Measurements from ENCODE around the gene TDRD12. TPM values are rescaled to one million over a fixed set of nuclear protein-coding genes. Genes with fewer than 3 reads are reported as not detected.

Gene TDRD12
- not detected for polyA plus RNA-seq (ENCODE audit: low read depth in 6 of 6)

GRCh38 chr19:32719611-32720059, at the start of gene TDRD12:
TDRD12 (plus strand) TSS chr19:32719767; CDS start chr19:32720073, 306 bp downstream.
- no peak within 1 kb of the TSS for H3K4me3 Mint-ChIP-seq
- no peaks in the 10 kb centered on the region for H3K4me1 Mint-ChIP-seq
- ATAC-seq (ENCODE audit: low read depth in 2 of 2): no peak
- H3K9me3 Mint-ChIP-seq: peaks cover 0 to 3% (median 0%) of the 10 kb centered on the region in 7 donors
- H3K27ac Mint-ChIP-seq: peak within 1 kb of the TSS in 1 of 6 donors; percentile 27
- H3K27me3 Mint-ChIP-seq: no peaks in the 10 kb centered on the region
- DNase-seq: no peak
- H3K36me3 Mint-ChIP-seq: no peaks in the 10 kb centered on the region

- peaks cover under 1 to 8% (median 2%) of the 10 kb centered on the region in 3 donors for H3K27me3 Mint-ChIP-seq
- H3K27ac Mint-ChIP-seq: no peak overlapping the region
- peaks cover 30 to 52% (median 42%) of the 10 kb centered on the region in 3 donors for H3K4me1 Mint-ChIP-seq
- no peak for ATAC-seq (ENCODE audit: low read depth in 2 of 2)
- H3K36me3 Mint-ChIP-seq: no peaks in the 10 kb centered on the region
- peak overlapping the region in 4 of 8 donors; percentile 22 to 97 (median 60) for H3K4me3 Mint-ChIP-seq
- no peak for DNase-seq
- H3K9me3 Mint-ChIP-seq: no peaks in the 10 kb centered on the region
Measured at GRCh38 chr19:32671883-32672593, 47.5 kb upstream of the TDRD12 start.

- no peaks in the 10 kb centered on the region for H3K36me3 Mint-ChIP-seq
- no peak for DNase-seq
- H3K4me3 Mint-ChIP-seq: peak overlapping the region in 6 of 8 donors; percentile 70 to 97 (median 92)
- no peak for ATAC-seq (ENCODE audit: low read depth in 2 of 2)
- H3K27ac Mint-ChIP-seq: peak overlapping the region in 1 of 6 donors; percentile 78
- H3K4me1 Mint-ChIP-seq: peaks cover 33 to 59% (median 50%) of the 10 kb centered on the region in 3 donors
- no peaks in the 10 kb centered on the region for H3K9me3 Mint-ChIP-seq
- H3K27me3 Mint-ChIP-seq: peaks cover 8 to 16% (median 10%) of the 10 kb centered on the region in 3 donors
Measured at GRCh38 chr19:32672841-32673240, 46.7 kb upstream of the TDRD12 start.

- DNase-seq (no peak), ATAC-seq (ENCODE audit: low read depth in 2 of 2) (no peak)
- Mint-ChIP-seq H3K4me3 (peak overlapping the region; percentile 85 to 97 (median 92)), H3K4me1 (peaks cover 33 to 53% (median 49%) of the 10 kb centered on the region in 3 donors), H3K27me3 (peaks cover 9 to 22% (median 14%) of the 10 kb centered on the region in 3 donors), H3K27ac (peak overlapping the region in 3 of 6 donors; percentile 65 to 88 (median 76)), H3K9me3 (no peaks in the 10 kb centered on the region), H3K36me3 (no peaks in the 10 kb centered on the region)
Measured at GRCh38 chr19:32673573-32673972, 46.0 kb upstream of the TDRD12 start.

- peaks cover 29 to 47% (median 46%) of the 10 kb centered on the region in 3 donors for H3K4me1 Mint-ChIP-seq
- ATAC-seq (ENCODE audit: low read depth in 2 of 2): no peak
- H3K9me3 Mint-ChIP-seq: no peaks in the 10 kb centered on the region
- no peaks in the 10 kb centered on the region for H3K36me3 Mint-ChIP-seq
- no peak for DNase-seq
- H3K4me3 Mint-ChIP-seq: peak overlapping the region; percentile 88 to 97 (median 92)
- H3K27ac Mint-ChIP-seq: peak overlapping the region in 5 of 6 donors; percentile 71 to 97 (median 82)
- peaks cover 9 to 27% (median 14%) of the 10 kb centered on the region in 3 donors for H3K27me3 Mint-ChIP-seq
Measured at GRCh38 chr19:32674153-32674930, 45.2 kb upstream of the TDRD12 start.

- Mint-ChIP-seq H3K27me3 (peaks cover 9 to 27% (median 14%) of the 10 kb centered on the region in 3 donors), H3K36me3 (no peaks in the 10 kb centered on the region), H3K4me1 (peaks cover 22 to 41% (median 39%) of the 10 kb centered on the region in 3 donors), H3K4me3 (peak within 1 kb of the TSS; percentile 89 to 99 (median 92)), H3K27ac (peak within 1 kb of the TSS in 5 of 6 donors; percentile 71 to 97 (median 87)), H3K9me3 (no peaks in the 10 kb centered on the region)
- peak; percentile 94 to 96 for ATAC-seq (ENCODE audit: low read depth in 2 of 2)
- peak; percentile 99 for DNase-seq
Measured at GRCh38 chr19:32674931-32675719, 44.4 kb upstream of the TDRD12 start, which contains the start of gene ANKRD27. ANKRD27 (minus strand) TSS chr19:32675180; CDS start chr19:32659015, 16,165 bp downstream.

- Mint-ChIP-seq H3K4me3 (peak within 1 kb of the TSS; percentile 87 to 99 (median 92)), H3K27ac (peak within 1 kb of the TSS in 5 of 6 donors; percentile 44 to 87 (median 71)), H3K27me3 (peaks cover 9 to 29% (median 16%) of the 10 kb centered on the region in 3 donors), H3K9me3 (no peaks in the 10 kb centered on the region), H3K4me1 (peaks cover 22 to 39% (median 38%) of the 10 kb centered on the region in 3 donors), H3K36me3 (no peaks in the 10 kb centered on the region)
- ATAC-seq (ENCODE audit: low read depth in 2 of 2) (peak; percentile 14 to 17), DNase-seq (no peak)
Measured at GRCh38 chr19:32675720-32676185, 43.8 kb upstream of the TDRD12 start, which contains the start of gene RGS9BP. RGS9BP (plus strand) TSS chr19:32675848; CDS start chr19:32676264, 416 bp downstream.

GRCh38 chr19:32676186-32676894, 43.2 kb upstream of the TDRD12 start:
- no peaks in the 10 kb centered on the region for H3K9me3 Mint-ChIP-seq
- peaks cover 9 to 33% (median 21%) of the 10 kb centered on the region in 3 donors for H3K27me3 Mint-ChIP-seq
- H3K36me3 Mint-ChIP-seq: no peaks in the 10 kb centered on the region
- H3K4me3 Mint-ChIP-seq: peak overlapping the region in 7 of 8 donors; percentile 47 to 93 (median 90)
- no peak overlapping the region for H3K27ac Mint-ChIP-seq
- DNase-seq (peak; percentile 20), ATAC-seq (ENCODE audit: low read depth in 2 of 2) (no peak)
- peaks cover 22 to 38% (median 36%) of the 10 kb centered on the region in 3 donors for H3K4me1 Mint-ChIP-seq

- H3K36me3 Mint-ChIP-seq: no peaks in the 10 kb centered on the region
- DNase-seq: no peak
- peaks cover 22 to 32% (median 31%) of the 10 kb centered on the region in 3 donors for H3K4me1 Mint-ChIP-seq
- peak overlapping the region; percentile 35 to 85 (median 74) for H3K4me3 Mint-ChIP-seq
- no peaks in the 10 kb centered on the region for H3K9me3 Mint-ChIP-seq
- no peak for ATAC-seq (ENCODE audit: low read depth in 2 of 2)
- H3K27ac Mint-ChIP-seq: peak overlapping the region in 1 of 6 donors; percentile 70
- H3K27me3 Mint-ChIP-seq: peaks cover 9 to 33% (median 21%) of the 10 kb centered on the region in 3 donors
Measured at GRCh38 chr19:32676895-32677359, 42.6 kb upstream of the TDRD12 start.

GRCh38 chr19:32677657-32678056, 41.9 kb upstream of the TDRD12 start:
- Mint-ChIP-seq H3K4me1 (peaks cover 21 to 25% (median 25%) of the 10 kb centered on the region in 3 donors), H3K9me3 (no peaks in the 10 kb centered on the region), H3K27me3 (peaks cover 9 to 39% (median 25%) of the 10 kb centered on the region in 3 donors), H3K27ac (no peak overlapping the region), H3K36me3 (no peaks in the 10 kb centered on the region), H3K4me3 (peak overlapping the region in 6 of 8 donors; percentile 2 to 80 (median 38))
- DNase-seq (no peak), ATAC-seq (ENCODE audit: low read depth in 2 of 2) (no peak)

- Mint-ChIP-seq H3K27me3 (peaks cover 9 to 39% (median 25%) of the 10 kb centered on the region in 3 donors), H3K36me3 (peaks cover 0 to 4% of the 10 kb centered on the region in 2 donors), H3K27ac (no peak overlapping the region), H3K4me3 (no peak overlapping the region), H3K9me3 (no peaks in the 10 kb centered on the region), H3K4me1 (peaks cover 3 to 12% (median 8%) of the 10 kb centered on the region in 3 donors)
- ATAC-seq (ENCODE audit: low read depth in 2 of 2) (no peak), DNase-seq (no peak)
Measured at GRCh38 chr19:32680986-32681385, 38.6 kb upstream of the TDRD12 start.

GRCh38 chr19:32682317-32682716, 37.2 kb upstream of the TDRD12 start:
- Mint-ChIP-seq H3K36me3 (peaks cover 0 to 4% of the 10 kb centered on the region in 2 donors), H3K27me3 (peaks cover 6 to 33% (median 20%) of the 10 kb centered on the region in 3 donors), H3K27ac (no peak overlapping the region), H3K4me1 (peaks cover 3 to 6% (median 4%) of the 10 kb centered on the region in 3 donors), H3K4me3 (no peak overlapping the region), H3K9me3 (no peaks in the 10 kb centered on the region)
- DNase-seq: no peak
- ATAC-seq (ENCODE audit: low read depth in 2 of 2): no peak

Measured in naive B cell (primary cell).